Measurements from ENCODE around the gene ME1. TPM values are rescaled to one million over a fixed set of nuclear protein-coding genes. Genes with fewer than 3 reads are reported as not detected.

Gene ME1
- total RNA-seq, 1 experiment from 2014 or later: 7.8 TPM

DNA sequence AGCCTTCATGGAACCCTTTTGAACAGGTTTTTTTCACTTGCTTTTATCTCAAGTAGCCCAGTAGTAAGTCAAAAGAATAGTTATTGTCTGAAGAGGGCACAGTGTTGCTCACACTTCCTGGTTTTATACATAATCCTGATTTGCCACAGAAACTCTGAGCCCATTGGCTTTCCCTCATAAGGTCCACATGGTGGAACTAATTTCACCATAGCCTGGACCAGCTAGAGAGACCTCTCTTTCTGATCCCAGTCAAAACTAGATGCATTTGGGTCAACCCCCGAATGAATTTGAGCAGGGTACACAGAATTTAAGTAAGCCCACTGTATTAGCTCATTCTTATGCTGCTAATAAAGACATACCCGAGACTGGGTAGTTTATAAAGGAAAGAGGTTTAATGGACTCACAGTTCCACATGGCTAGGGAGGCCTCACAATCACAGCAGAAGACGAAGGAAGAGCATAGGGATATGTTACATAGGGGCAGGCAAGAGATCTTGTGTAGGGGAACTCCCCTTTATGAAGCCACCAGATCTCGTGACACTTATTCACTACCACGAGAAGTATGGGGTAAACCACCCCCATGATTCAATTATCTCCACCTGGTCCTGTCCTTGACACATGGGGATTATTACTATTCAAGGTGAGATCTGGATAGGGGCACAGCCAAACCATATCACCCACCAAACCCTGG, 231.5 kb downstream of the ME1 start:
- no peak overlapping the region for H3K27ac ChIP-seq (ENCODE audit: insufficient read length, low read depth, low read length)
- peaks cover 1% of the 10 kb centered on the region for H3K23me2 ChIP-seq (ENCODE audit: insufficient read length, low read depth, low read length, poor library complexity, severe bottlenecking)
- H3K9ac ChIP-seq (ENCODE audit: extremely low read depth, insufficient read length, low read length): no peak overlapping the region
- no peaks in the 10 kb centered on the region for H3K27me3 Mint-ChIP-seq (ENCODE audit: low read depth)
- H2BK15ac ChIP-seq (ENCODE audit: low read depth, low read length): no peak overlapping the region
- TF ChIP-seq, protein P1, sequence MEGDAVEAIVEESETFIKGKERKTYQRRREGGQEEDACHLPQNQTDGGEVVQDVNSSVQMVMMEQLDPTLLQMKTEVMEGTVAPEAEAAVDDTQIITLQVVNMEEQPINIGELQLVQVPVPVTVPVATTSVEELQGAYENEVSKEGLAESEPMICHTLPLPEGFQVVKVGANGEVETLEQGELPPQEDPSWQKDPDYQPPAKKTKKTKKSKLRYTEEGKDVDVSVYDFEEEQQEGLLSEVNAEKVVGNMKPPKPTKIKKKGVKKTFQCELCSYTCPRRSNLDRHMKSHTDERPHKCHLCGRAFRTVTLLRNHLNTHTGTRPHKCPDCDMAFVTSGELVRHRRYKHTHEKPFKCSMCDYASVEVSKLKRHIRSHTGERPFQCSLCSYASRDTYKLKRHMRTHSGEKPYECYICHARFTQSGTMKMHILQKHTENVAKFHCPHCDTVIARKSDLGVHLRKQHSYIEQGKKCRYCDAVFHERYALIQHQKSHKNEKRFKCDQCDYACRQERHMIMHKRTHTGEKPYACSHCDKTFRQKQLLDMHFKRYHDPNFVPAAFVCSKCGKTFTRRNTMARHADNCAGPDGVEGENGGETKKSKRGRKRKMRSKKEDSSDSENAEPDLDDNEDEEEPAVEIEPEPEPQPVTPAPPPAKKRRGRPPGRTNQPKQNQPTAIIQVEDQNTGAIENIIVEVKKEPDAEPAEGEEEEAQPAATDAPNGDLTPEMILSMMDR (conservative IDR thresholded peaks at IDR 0.05): no peak
- H3K4me2 ChIP-seq (ENCODE audit: insufficient read depth, insufficient read length, low read length): no peak overlapping the region
- peaks cover 6 to 7% of the 10 kb centered on the region in 2 experiments for H3K4me1 Mint-ChIP-seq
- no peaks in the 10 kb centered on the region for H3K79me2 ChIP-seq (ENCODE audit: insufficient read depth, low read length)
- H3K56ac ChIP-seq (ENCODE audit: insufficient read length, low read depth, low read length): no peak overlapping the region
- H2BK12ac ChIP-seq (ENCODE audit: insufficient read length, low read depth, low read length): no peak overlapping the region
- H3K9me3 Mint-ChIP-seq: no peaks in the 10 kb centered on the region
- no peaks in the 10 kb centered on the region for H3K27me3 ChIP-seq (ENCODE audit: insufficient read depth, low read length)
- H3K79me1 ChIP-seq (ENCODE audit: insufficient read depth, low read depth, low read length, poor library complexity, severe bottlenecking): no peaks in the 10 kb centered on the region
- no peaks in the 10 kb centered on the region; the same call in 1 of the 2 replicates for H3K4me1 ChIP-seq (ENCODE audit: insufficient read depth, low read length)
- no peaks in the 10 kb centered on the region for H3K9me3 ChIP-seq (ENCODE audit: control insufficient read depth, low read depth, low read length)
- no peak overlapping the region; a peak in 1 of 7 replicates for H3K27ac Mint-ChIP-seq
- no peak overlapping the region for H4K8ac ChIP-seq (replicated peaks; ENCODE audit: insufficient read length, low read depth, low read length)
- DNase-seq: no peak
- H4K20me1 ChIP-seq (ENCODE audit: control insufficient read depth, insufficient read depth, insufficient read length): no peaks in the 10 kb centered on the region
- H3T11ph ChIP-seq (ENCODE audit: low read length): no peak overlapping the region
- H3K14ac ChIP-seq (ENCODE audit: insufficient read depth, low read length): no peak overlapping the region
- no peak overlapping the region for H3K4me3 Mint-ChIP-seq
- no peak overlapping the region for H4K91ac ChIP-seq (ENCODE audit: insufficient read length, low read depth, low read length)
- no peak overlapping the region for H3K4ac ChIP-seq (ENCODE audit: low read depth, low read length)
- WGBS (ENCODE audit: extremely low coverage, insufficient read length, low lambda C conversion rate): no CpG with 5 or more reads among the region's 5 CpGs
- H4K5ac ChIP-seq (ENCODE audit: insufficient read length, low read depth, low read length): no peak overlapping the region
- no peak overlapping the region for H2AFZ ChIP-seq (ENCODE audit: low read length)
- H2BK5ac ChIP-seq (ENCODE audit: insufficient read length, low read length): no peak overlapping the region
- no peak overlapping the region for H3K18ac ChIP-seq (ENCODE audit: insufficient read length, low read depth, low read length)
- no peak overlapping the region for H2BK120ac ChIP-seq (ENCODE audit: low read depth, low read length, poor library complexity, severe bottlenecking)
- peaks cover 10 to 30% (median 24%) of the 10 kb centered on the region in 3 experiments; a peak in 6 of 7 replicates for H3K36me3 Mint-ChIP-seq (ENCODE audit: insufficient read depth in 1 of 3, low read depth in 3 of 3)
- no peak overlapping the region for H2AK5ac ChIP-seq (ENCODE audit: insufficient read length, low read length)
- no peak overlapping the region for H2BK20ac ChIP-seq (ENCODE audit: low read depth, low read length, poor library complexity, severe bottlenecking)
- H3K23ac ChIP-seq (ENCODE audit: insufficient read length, low read depth, low read length): no peak overlapping the region
